H1 (cell line): ENCODE data around the gene CAMTA1. TPM values are rescaled to one million over a fixed set of nuclear protein-coding genes. Genes with fewer than 3 reads are reported as not detected.

Experiments used
- CTCF ChIA-PET: fragments of 300-600 bp; sonication (Branson Sonifier 250); formaldehyde crosslinking; loops from one replicate; lab custom pipeline; 2021; ENCODE audit not compliant: partially characterized antibody; lab: Charles Lee
- POLR2A ChIA-PET: fragments of 300-600 bp; sonication (Branson Sonifier 250); formaldehyde crosslinking; loops from one replicate; lab custom pipeline; 2021; ENCODE audit warnings: inconsistent platforms; ENCODE audit not compliant: partially characterized antibody; lab: Charles Lee
- DNase-seq, 2 experiments: peaks; one replicate each; pipeline versions ENCODE4 v3.0.0 to v3.0.0-alpha.2; 2010 to 2022; ENCODE audit warnings: low spot score in 2 of 2, low read depth in 1 of 2, mixed read lengths in 1 of 2
- FAIRE-seq: peaks from 2 replicates; lab custom pipeline; 2011; peaks lifted over from hg19 to GRCh38; lab: Jason Lieb, UNC
- H2AFZ ChIP-seq: 2 replicates; pipeline ENCODE4 v1.8.1; 2012; ENCODE audit warnings: low read length, inconsistent platforms
- H2AK5ac ChIP-seq: 2 replicates; pipeline ENCODE4 v1.6.1; 2013; ENCODE audit warnings: low read depth, low read length
- H2BK120ac ChIP-seq: replicated peaks from 2 replicates; pipeline ENCODE3; 2013; ENCODE audit warnings: low read depth, low read length, inconsistent platforms
- H2BK12ac ChIP-seq: 2 replicates; pipeline ENCODE4 v1.6.1; 2013; ENCODE audit warnings: low read depth, low read length
- H2BK15ac ChIP-seq: 2 replicates; pipeline ENCODE4 v1.6.1; 2013; ENCODE audit warnings: low read length
- H2BK20ac ChIP-seq: 2 replicates; pipeline ENCODE4 v1.6.1; 2013; ENCODE audit warnings: low read length
- H2BK5ac ChIP-seq: 2 replicates; pipeline ENCODE4 v1.6.1; 2013; ENCODE audit warnings: low read depth, low read length
- H3K14ac ChIP-seq: 2 replicates; pipeline ENCODE4 v1.6.1; 2013; ENCODE audit warnings: inconsistent platforms; ENCODE audit not compliant: insufficient read length
- H3K18ac ChIP-seq: 2 replicates; pipeline ENCODE4 v1.6.1; 2013; ENCODE audit warnings: low read length; ENCODE audit errors: extremely low read depth
- H3K23ac ChIP-seq: 2 replicates; pipeline ENCODE4 v1.6.1; 2013; ENCODE audit warnings: inconsistent platforms; ENCODE audit not compliant: insufficient read length
- H3K23me2 ChIP-seq: 2 replicates; pipeline ENCODE4 v1.6.1; 2013; ENCODE audit warnings: low read depth, low read length
- H3K27ac ChIP-seq: 2 replicates; pipeline ENCODE4 v1.6.1; 2011; ENCODE audit warnings: low read depth, low read length, inconsistent platforms
- H3K27me3 ChIP-seq, 4 experiments: replicated peaks in 1 of 4; 1 replicate in 1 of 4; 2 replicates in 3 of 4; pipeline versions ENCODE4 v1.6.1 to v1.8.1; 2011 to 2013; ENCODE audit warnings: low read length in 3 of 4, mild to moderate bottlenecking in 3 of 4, inconsistent platforms in 2 of 4, mixed read lengths in 2 of 4, moderate library complexity in 1 of 4; ENCODE audit not compliant: control insufficient read depth in 3 of 4, insufficient read depth in 3 of 4; ENCODE audit errors: extremely low read depth in 1 of 4
- H3K36me3 ChIP-seq, 4 experiments: 2 replicates each; pipeline versions ENCODE4 v1.6.1 to v1.8.1; 2011 to 2013; ENCODE audit warnings: mild to moderate bottlenecking in 4 of 4, low read length in 3 of 4, moderate library complexity in 2 of 4, control low read depth in 1 of 4, inconsistent platforms in 1 of 4; ENCODE audit not compliant: insufficient read depth in 4 of 4, control insufficient read depth in 2 of 4
- H3K4ac ChIP-seq: replicated peaks from 2 replicates; pipeline ENCODE3; 2013; ENCODE audit warnings: low read length, low read depth, mixed read lengths, inconsistent platforms; ENCODE audit not compliant: insufficient read length
- H3K4me1 ChIP-seq, 4 experiments: replicated peaks in 1 of 4; 1 replicate in 1 of 4; 2 replicates in 3 of 4; pipeline versions ENCODE4 v1.6.1 to v1.8.1; 2011 to 2013; ENCODE audit warnings: low read length in 3 of 4, inconsistent platforms in 2 of 4, mixed read lengths in 1 of 4; ENCODE audit not compliant: insufficient read depth in 4 of 4, control insufficient read depth in 3 of 4
- H3K4me2 ChIP-seq, 2 experiments: 2 replicates each; pipeline versions ENCODE4 v1.6.1 to v1.8.1; 2011 to 2013; ENCODE audit warnings: low read depth in 2 of 2, low read length in 2 of 2, control low read depth in 1 of 2, inconsistent platforms in 1 of 2, mild to moderate bottlenecking in 1 of 2; ENCODE audit not compliant: insufficient read depth in 1 of 2
- H3K4me3 ChIP-seq, 4 experiments: fragments of 200-600, 300-600 bp in 1 of 4; sonication (generic), shearing (Covaris generic), sonication (Bioruptor Twin) in 1 of 4; 2 replicates each; pipeline versions ENCODE4 v1.5.1 to v1.8.1; 2011 to 2016; ENCODE audit warnings: low read length in 4 of 4, low read depth in 3 of 4, control low read depth in 2 of 4, inconsistent platforms in 2 of 4, mild to moderate bottlenecking in 2 of 4, mixed read lengths in 1 of 4, moderate library complexity in 1 of 4; ENCODE audit not compliant: insufficient read depth in 2 of 4; ENCODE audit errors: extremely low read depth in 1 of 4
- H3K56ac ChIP-seq: replicated peaks from 2 replicates; pipeline ENCODE3; 2013; ENCODE audit warnings: low read depth, mild to moderate bottlenecking, mixed read lengths, low read length, inconsistent platforms; ENCODE audit not compliant: insufficient read length
- H3K79me1 ChIP-seq: 2 replicates; pipeline ENCODE4 v1.6.1; 2013; ENCODE audit warnings: low read depth, low read length, control low read depth
- H3K79me2 ChIP-seq, 2 experiments: 2 replicates each; pipeline versions ENCODE4 v1.6.1 to v1.8.1; 2012 to 2013; ENCODE audit warnings: low read length in 2 of 2, mild to moderate bottlenecking in 2 of 2, inconsistent platforms in 1 of 2; ENCODE audit not compliant: insufficient read depth in 2 of 2, control insufficient read depth in 1 of 2
- H3K9ac ChIP-seq, 4 experiments: replicated peaks in 1 of 4; 1 replicate in 1 of 4; 2 replicates in 3 of 4; pipeline versions ENCODE4 v1.6.1 to v1.8.1; 2011 to 2013; ENCODE audit warnings: low read depth in 3 of 4, low read length in 3 of 4, control low read depth in 2 of 4, mild to moderate bottlenecking in 2 of 4, moderate library complexity in 2 of 4, inconsistent platforms in 1 of 4; ENCODE audit errors: extremely low read depth in 1 of 4
- H3K9me3 ChIP-seq, 2 experiments: 2 replicates each; pipeline versions ENCODE4 v1.6.1 to v1.8.1; 2012 to 2013; ENCODE audit warnings: mild to moderate bottlenecking in 2 of 2, moderate library complexity in 2 of 2, control low read depth in 1 of 2, inconsistent platforms in 1 of 2, low read depth in 1 of 2, low read length in 1 of 2, mixed read lengths in 1 of 2; ENCODE audit not compliant: insufficient read depth in 2 of 2
- H4K20me1 ChIP-seq, 2 experiments: replicated peaks in 1 of 2; 2 replicates each; pipeline versions ENCODE3 to v1.8.1; 2011 to 2013; ENCODE audit warnings: inconsistent platforms in 2 of 2, low read length in 2 of 2, mild to moderate bottlenecking in 1 of 2; ENCODE audit not compliant: insufficient read depth in 2 of 2, control insufficient read depth in 1 of 2
- H4K5ac ChIP-seq: 2 replicates; pipeline ENCODE4 v1.6.1; 2013; ENCODE audit warnings: low read length, low read depth, mixed read lengths, inconsistent platforms; ENCODE audit not compliant: insufficient read length
- H4K8ac ChIP-seq: 2 replicates; pipeline ENCODE4 v1.8.0; 2013; ENCODE audit warnings: mild to moderate bottlenecking, moderate library complexity, low read length, inconsistent platforms; ENCODE audit not compliant: insufficient read depth; ENCODE audit errors: extremely low read depth
- H4K91ac ChIP-seq: replicated peaks from 2 replicates; pipeline ENCODE3; 2013; ENCODE audit warnings: low read length, mixed read lengths, inconsistent platforms; ENCODE audit not compliant: insufficient read length
- ATF3 ChIP-seq: IDR thresholded peaks from 2 replicates; pipeline ENCODE4 v1.6.1; 2011; ENCODE audit warnings: low read depth, mild to moderate bottlenecking, low read length; ENCODE audit not compliant: insufficient read depth
- E2F6 ChIP-seq: IDR thresholded peaks from 2 replicates; pipeline ENCODE4 v1.6.1; 2012; ENCODE audit warnings: inconsistent platforms
- JUN ChIP-seq: IDR thresholded peaks from 2 replicates; pipeline ENCODE4 v1.6.1; 2011; ENCODE audit warnings: low read depth, mild to moderate bottlenecking, improper control_type of control experiment, low read length
- NANOG ChIP-seq: IDR thresholded peaks from 2 replicates; pipeline ENCODE4 v1.6.1; 2011; ENCODE audit warnings: low read length, low read depth, mild to moderate bottlenecking, inconsistent platforms; ENCODE audit not compliant: insufficient read depth, poor library complexity, severe bottlenecking
- NRF1 ChIP-seq: IDR thresholded peaks from 2 replicates; pipeline ENCODE4 v1.6.1; 2011; ENCODE audit warnings: mild to moderate bottlenecking, low read depth, low read length, improper control_type of control experiment
- POLR2AphosphoS5 ChIP-seq: IDR thresholded peaks from 2 replicates; pipeline ENCODE4 v1.6.1; 2011; ENCODE audit warnings: low read depth, low read length
- POU5F1 ChIP-seq: IDR thresholded peaks from 2 replicates; pipeline ENCODE4 v1.6.1; 2011; ENCODE audit warnings: low read depth, mild to moderate bottlenecking, low read length, moderate library complexity
- SIX5 ChIP-seq: IDR thresholded peaks from 2 replicates; pipeline ENCODE4 v1.6.1; 2011; ENCODE audit warnings: mild to moderate bottlenecking, low read depth, low read length
- TAF7 ChIP-seq: optimal IDR thresholded peaks from 2 replicates; pipeline ENCODE3; 2011; ENCODE audit warnings: low read depth, mild to moderate bottlenecking, inconsistent platforms, low read length, moderate library complexity, borderline replicate concordance
- TBP ChIP-seq: IDR thresholded peaks from 2 replicates; pipeline ENCODE4 v1.6.1; 2011; ENCODE audit warnings: low read depth, low read length, improper control_type of control experiment
- WGBS, 2 experiments: shearing (Covaris generic) in 1 of 2; methylation state at CpG; one replicate each; pipeline versions ENCODE4 v1.1.6 to v1.1.7; 2013 to 2015; ENCODE audit warnings: low lambda C conversion rate in 2 of 2, mixed read lengths in 2 of 2, inconsistent platforms in 1 of 2, low coverage in 1 of 2, missing lambda C conversion rate in 1 of 2; ENCODE audit not compliant: insufficient replicate concordance in 2 of 2, insufficient coverage in 1 of 2, insufficient read length in 1 of 2; ENCODE audit errors: extremely low coverage in 1 of 2, missing lambda C conversion rate in 1 of 2; 5-methylcytosine and 5-hydroxymethylcytosine counted together
- polyA plus RNA-seq, 7 experiments: library from polyadenylated mRNA; depleted of rRNA in 3 of 7; stranded (reverse) in 5 of 7; unstranded in 2 of 7; fragments of >200 nt in 5 of 7; fragments of 200-250 nt in 2 of 7; gene quantifications; 1 replicate in 5 of 7; 2 replicates in 1 of 7; 4 replicates in 1 of 7; pipeline versions ENCODE4 v1.2.1 to v1.2.3, GENCODE V29; 2011 to 2013; ENCODE audit warnings: missing spikeins in 2 of 7, mixed read lengths in 2 of 7
- total RNA-seq: library from RNA; stranded (reverse); fragmentation: NEBNext Ultra II Directional; extraction: Animal tissue kit (Norgen Biotek cat#: 25700); gene quantifications from 2 replicates; pipeline ENCODE4 v1.2.1, GENCODE V29; 2021

The CAMTA1 gene
- total and polyA plus RNA-seq, 2 of the 8 experiments (the other 6 are each of a cell fraction or from before 2014, with no cell fraction given) = 65.0 to 119 TPM

- Histone ChIP-seq H2BK120ac (no peak overlapping the region), H3K4me3 (no peak overlapping the region), H3K4me2 (no peak overlapping the region), H3K23ac (no peak overlapping the region), H3K4me1 (peaks cover 0 to 2% (median 0%) of the 10 kb centered on the region in 4 experiments; a peak in 1 of 7 replicates), H2BK15ac (no peak overlapping the region), H3K23me2 (no peaks in the 10 kb centered on the region; the same call in 1 of the 2 replicates), H3K9ac (no peak overlapping the region), H3K18ac (no peak overlapping the region), H3K9me3 (no peaks in the 10 kb centered on the region), H3K27me3 (no peaks in the 10 kb centered on the region), H2BK20ac (no peak overlapping the region), H3K14ac (no peak overlapping the region), H4K20me1 (no peaks in the 10 kb centered on the region), H3K79me1 (no peaks in the 10 kb centered on the region), H2BK5ac (no peak overlapping the region), H2AFZ (0 out of 2 replicates have a peak overlapping the region, but pooled peaks have one; percentile 29), H3K27ac (no peak overlapping the region), H3K56ac (no peak overlapping the region), H2AK5ac (no peak overlapping the region), H3K36me3 (no peaks in the 10 kb centered on the region), H4K8ac (no peak overlapping the region), H4K91ac (no peak overlapping the region), H2BK12ac (no peak overlapping the region), H4K5ac (no peak overlapping the region), H3K4ac (no peak overlapping the region), H3K79me2 (no peaks in the 10 kb centered on the region)
- WGBS, 2 experiments = 82% methylated on average over 10 of the region's 10 CpGs; no CpG with 5 or more reads in 1 of the 2 experiments
- CTCF ChIA-PET = interaction anchor here (0.6 to 0.9 kb wide), 3 partner anchors 35 to 119 kb away, joined by 3 to 4 read pairs (median 3); no protein-coding TSS in a partner anchor
- FAIRE-seq = no peak
- DNase-seq = no peak
- POLR2A ChIA-PET = no interaction called here
- TF ChIP-seq NANOG (no peak), POLR2AphosphoS5 (no peak), ATF3 (no peak), JUN (no peak), TBP (no peak), SIX5 (no peak), POU5F1 (no peak), NRF1 (no peak), TAF7 (no peak), E2F6 (no peak)
These were observed 31.7 kb upstream of the CAMTA1 start for GRCh38 chr1:6753320-6754140.
